Nephron progenitor cell (in vitro differentiated cells): ENCODE measurements around the gene KRTCAP2.

Experiments used
- DNase-seq: peaks from one replicate; pipeline ENCODE4 v3.0.0; 2021
- H3K27ac Mint-ChIP-seq: 2 replicates; pipeline ENCODE4 v1.8.0; 2021; ENCODE audit warnings: mild to moderate bottlenecking, moderate library complexity, mixed read lengths
- H3K27me3 Mint-ChIP-seq: 2 replicates; pipeline ENCODE4 v1.8.0; 2021; ENCODE audit warnings: mild to moderate bottlenecking, low read depth, mixed read lengths; ENCODE audit not compliant: poor library complexity
- H3K36me3 Mint-ChIP-seq: 2 replicates; pipeline ENCODE4 v1.8.0; 2021; ENCODE audit warnings: low read depth, mixed read lengths
- H3K4me1 Mint-ChIP-seq: 2 replicates; pipeline ENCODE4 v1.8.0; 2021; ENCODE audit warnings: mixed read lengths
- H3K4me3 Mint-ChIP-seq: 2 replicates; pipeline ENCODE4 v1.8.0; 2021; ENCODE audit warnings: mild to moderate bottlenecking, moderate library complexity, mixed read lengths
- H3K9me3 Mint-ChIP-seq: 2 replicates; pipeline ENCODE4 v1.8.0; 2021; ENCODE audit warnings: mild to moderate bottlenecking, moderate library complexity, mixed read lengths
- CTCF ChIP-seq: fragments of 200-600 bp; sonication (generic); IDR thresholded peaks from 2 replicates; pipeline ENCODE4 v1.5.0; 2021; ENCODE audit warnings: antibody characterized with exemption

Gene KRTCAP2

DNA sequence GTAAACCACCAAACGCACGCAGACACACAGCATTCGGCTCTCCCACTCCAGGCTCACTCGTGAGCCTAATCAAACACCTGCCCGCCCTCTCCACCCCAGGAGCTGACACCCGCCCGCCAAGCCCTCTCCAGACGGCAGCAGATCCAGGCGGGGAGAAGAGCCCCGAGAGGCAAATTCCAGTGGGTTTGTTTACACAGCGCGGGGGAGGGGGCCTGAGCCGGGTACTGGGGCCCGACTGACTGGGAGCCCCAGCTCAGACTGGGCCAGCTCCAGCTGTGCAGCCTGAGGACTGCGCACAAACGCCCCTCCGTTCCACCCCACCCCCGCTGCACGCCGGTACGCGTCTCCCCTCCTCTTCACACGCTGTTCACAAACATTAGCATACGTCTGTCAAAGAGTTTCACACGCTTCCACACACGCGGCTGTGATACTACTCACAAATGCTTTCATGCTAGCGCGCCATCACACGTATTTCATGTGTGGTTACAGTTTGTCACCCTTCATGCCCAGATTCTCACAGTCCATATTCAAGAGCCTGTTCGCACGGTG is 46.5 kb downstream of the KRTCAP2 start:
- peaks cover 75% of the 10 kb centered on the region for H3K4me1 Mint-ChIP-seq
- no peak for TF ChIP-seq CTCF
- H3K9me3 Mint-ChIP-seq: no peaks in the 10 kb centered on the region
- peak; percentile 61 for DNase-seq
- H3K27ac Mint-ChIP-seq: peak overlapping the region; percentile 91
- H3K36me3 Mint-ChIP-seq: peaks cover 10% of the 10 kb centered on the region
- H3K4me3 Mint-ChIP-seq: peak overlapping the region; percentile 85
- H3K27me3 Mint-ChIP-seq: peaks cover 35% of the 10 kb centered on the region

GRCh38 chr1:155125946-155126555 is 47.1 kb downstream of the KRTCAP2 start:
- DNase-seq: peak; percentile 64
- peaks cover 37% of the 10 kb centered on the region for H3K27me3 Mint-ChIP-seq
- no peak for TF ChIP-seq CTCF
- H3K27ac Mint-ChIP-seq: no peak overlapping the region
- no peaks in the 10 kb centered on the region for H3K9me3 Mint-ChIP-seq
- peak overlapping the region; percentile 85 for H3K4me3 Mint-ChIP-seq
- H3K4me1 Mint-ChIP-seq: peaks cover 70% of the 10 kb centered on the region
- peaks cover 4% of the 10 kb centered on the region for H3K36me3 Mint-ChIP-seq

DNA sequence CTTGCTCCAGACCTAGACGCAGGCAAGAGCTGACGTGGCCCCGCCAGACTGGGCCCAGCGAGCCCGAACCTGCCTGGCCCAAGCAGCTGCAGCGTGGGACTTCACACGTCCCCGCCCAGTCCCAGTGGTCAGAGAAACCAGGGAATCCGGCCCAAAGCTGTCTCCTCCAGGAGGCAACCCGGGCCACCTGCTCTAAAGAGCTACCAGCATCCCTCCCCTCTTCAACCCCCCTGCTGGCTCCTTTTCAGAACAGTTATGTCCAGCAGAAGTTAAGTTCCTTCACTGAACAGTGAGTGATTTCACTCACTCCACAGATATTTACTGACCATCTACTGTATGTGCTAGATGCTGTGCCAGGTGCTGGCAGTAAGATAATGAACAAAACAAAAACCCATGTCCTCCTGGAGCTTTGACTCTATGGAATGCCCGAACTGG is 47.6 kb downstream of the KRTCAP2 start:
- H3K27me3 Mint-ChIP-seq: peaks cover 39% of the 10 kb centered on the region
- no peak for TF ChIP-seq CTCF
- no peak for DNase-seq
- no peak overlapping the region for H3K27ac Mint-ChIP-seq
- H3K4me3 Mint-ChIP-seq: peak overlapping the region; percentile 68
- H3K4me1 Mint-ChIP-seq: peaks cover 64% of the 10 kb centered on the region
- no peaks in the 10 kb centered on the region for H3K9me3 Mint-ChIP-seq
- no peaks in the 10 kb centered on the region for H3K36me3 Mint-ChIP-seq

GRCh38 chr1:155124503-155125463 is 48.3 kb downstream of the KRTCAP2 start:
- no peaks in the 10 kb centered on the region for H3K9me3 Mint-ChIP-seq
- no peak overlapping the region for H3K4me3 Mint-ChIP-seq
- H3K4me1 Mint-ChIP-seq: peaks cover 61% of the 10 kb centered on the region
- no peaks in the 10 kb centered on the region for H3K36me3 Mint-ChIP-seq
- peak overlapping the region; percentile 38 for H3K27ac Mint-ChIP-seq
- TF ChIP-seq CTCF: no peak
- no peak for DNase-seq
- H3K27me3 Mint-ChIP-seq: peaks cover 41% of the 10 kb centered on the region

DNA sequence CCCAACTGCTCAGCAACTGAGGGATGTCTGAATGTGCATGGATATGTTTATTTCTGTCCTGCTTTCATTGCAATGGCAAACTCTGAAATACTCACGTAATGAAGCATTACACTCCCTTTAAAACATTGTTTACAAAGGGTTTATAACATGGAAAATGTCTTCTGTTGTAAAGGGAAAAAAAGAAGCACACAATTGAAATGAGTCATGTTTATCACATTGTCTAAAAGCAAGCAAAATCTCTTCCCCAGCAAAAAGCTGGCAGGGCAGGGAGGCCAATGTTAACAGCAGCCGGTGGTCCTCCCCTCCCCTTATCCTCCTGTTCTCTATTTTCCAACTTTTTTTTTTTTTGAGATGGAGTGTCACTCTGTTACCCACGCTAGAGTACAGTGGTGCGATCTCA is 49.3 kb downstream of the KRTCAP2 start:
- no peaks in the 10 kb centered on the region for H3K36me3 Mint-ChIP-seq
- no peak for TF ChIP-seq CTCF
- DNase-seq: no peak
- H3K27ac Mint-ChIP-seq: no peak overlapping the region
- no peaks in the 10 kb centered on the region for H3K9me3 Mint-ChIP-seq
- peaks cover 51% of the 10 kb centered on the region for H3K4me1 Mint-ChIP-seq
- H3K27me3 Mint-ChIP-seq: peaks cover 47% of the 10 kb centered on the region
- no peak overlapping the region for H3K4me3 Mint-ChIP-seq
